ENCODE results near the gene CAST.

CAST gene

GRCh38 chr5:96645091-96645490, 17.1 kb upstream of the CAST start:
- in situ Hi-C loops (cut with MboI; ENCODE audit: low sequenced_read_pairs) = no loop called here

DNA sequence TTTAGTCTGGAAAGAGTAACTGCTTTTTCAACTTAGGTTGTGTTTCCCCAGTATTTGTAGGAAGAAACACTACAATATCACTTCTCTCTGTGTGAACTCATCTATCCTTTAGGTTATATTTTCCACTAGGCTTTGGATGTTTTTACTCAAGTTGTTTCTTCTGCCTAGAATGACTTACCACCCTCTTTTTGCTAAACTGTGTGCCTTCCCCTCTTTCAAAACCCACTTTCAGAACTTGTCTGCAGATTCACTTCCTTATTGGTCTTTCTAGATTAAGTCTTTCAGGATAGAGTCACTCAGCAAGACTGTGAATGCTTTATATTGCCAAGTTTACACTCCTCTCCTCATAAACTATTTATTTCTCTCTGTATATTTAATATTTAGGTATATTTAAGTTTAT, 14.2 kb upstream of the CAST start:
- in situ Hi-C loops (cut with MboI; ENCODE audit: low sequenced_read_pairs) = no loop called here

- in situ Hi-C loops (cut with MboI; ENCODE audit: low sequenced_read_pairs) = no loop called here
Observed at GRCh38 chr5:96648593-96648992, 13.6 kb upstream of the CAST start.

DNA sequence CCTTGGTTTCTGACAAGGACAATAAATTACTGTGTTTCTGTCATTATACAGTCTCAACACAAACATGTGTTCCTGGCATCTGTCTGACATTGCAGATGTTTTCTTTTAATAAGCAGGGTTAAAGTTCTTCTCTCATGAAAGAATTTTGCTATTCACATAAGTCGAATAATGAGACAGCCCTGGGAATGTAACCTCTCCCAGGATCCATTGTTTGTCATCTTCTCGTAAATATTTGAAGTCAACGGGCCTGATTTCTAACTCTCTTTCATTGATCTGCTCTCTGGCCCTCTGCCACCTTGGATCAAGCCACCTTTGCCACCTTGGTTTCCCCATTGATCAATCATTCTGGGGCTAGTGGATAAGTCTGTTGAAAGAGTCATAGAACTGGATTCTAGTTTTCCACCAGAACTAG, 12.9 kb upstream of the CAST start:
- in situ Hi-C loops (cut with MboI; ENCODE audit: low sequenced_read_pairs) = no loop called here

DNA sequence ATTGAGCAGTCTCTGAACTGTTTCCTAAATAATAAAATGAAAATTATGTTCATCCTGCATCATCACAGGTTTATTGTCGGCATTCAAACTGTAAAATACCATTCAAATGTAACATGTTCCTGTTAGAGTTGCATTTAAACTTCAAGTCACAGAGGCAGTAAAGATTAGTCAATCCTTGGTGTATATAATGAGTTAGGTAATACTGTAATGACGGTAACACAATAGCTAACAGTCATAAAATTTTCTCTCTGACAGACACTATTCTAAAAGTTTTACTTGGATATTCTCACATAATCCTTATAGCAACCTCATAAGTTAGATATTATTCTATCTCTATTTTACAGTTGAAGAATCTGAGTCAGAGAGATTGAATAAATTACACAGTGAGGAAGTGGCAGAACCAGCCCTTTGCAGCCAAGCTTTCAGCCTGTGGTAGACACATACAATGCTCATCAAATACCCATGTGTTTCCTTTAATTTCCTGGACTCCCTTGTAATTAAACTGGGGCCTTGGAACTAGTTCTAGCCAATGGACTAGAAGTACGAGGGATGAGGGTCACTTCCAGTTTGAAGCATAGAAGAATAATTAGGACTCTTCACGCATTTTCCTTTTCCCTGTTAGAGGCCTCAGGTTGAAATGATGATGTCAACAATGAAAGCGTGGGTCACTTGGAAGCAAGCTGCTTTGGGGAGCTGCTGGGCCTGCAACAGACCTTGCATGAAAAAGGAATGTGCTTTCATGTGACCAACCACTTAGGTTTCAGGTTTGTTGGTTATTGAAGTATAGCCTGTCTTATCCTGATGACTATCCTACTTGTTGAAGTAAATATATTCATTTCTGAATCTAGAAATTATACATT, 12.3 kb upstream of the CAST start:
- in situ Hi-C loops (cut with MboI; ENCODE audit: low sequenced_read_pairs) = no loop called here

DNA sequence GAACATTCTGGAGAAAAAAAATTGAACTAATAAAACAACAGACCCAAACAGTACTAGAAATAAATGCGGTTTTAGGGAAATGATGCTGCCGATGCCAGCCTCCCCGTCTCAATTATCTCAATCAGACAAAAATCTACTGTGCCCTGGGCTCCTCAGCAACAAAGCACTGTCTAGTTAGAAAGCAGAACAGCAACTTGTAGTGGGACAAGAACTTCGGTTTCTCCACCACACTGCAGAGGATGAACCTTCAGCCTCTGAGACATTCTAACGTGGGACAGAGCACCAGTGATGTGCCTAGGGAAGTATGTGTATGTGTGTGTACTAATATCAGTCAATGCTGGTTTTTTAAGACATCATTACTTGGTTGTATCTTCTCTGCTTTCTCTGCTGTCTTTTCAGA, 11.1 kb upstream of the CAST start:
- in situ Hi-C loops (cut with MboI; ENCODE audit: low sequenced_read_pairs) = no loop called here

- in situ Hi-C loops (cut with MboI; ENCODE audit: low sequenced_read_pairs) = no loop called here
Observed at GRCh38 chr5:96651948-96652753, 10.0 kb upstream of the CAST start.

DNA sequence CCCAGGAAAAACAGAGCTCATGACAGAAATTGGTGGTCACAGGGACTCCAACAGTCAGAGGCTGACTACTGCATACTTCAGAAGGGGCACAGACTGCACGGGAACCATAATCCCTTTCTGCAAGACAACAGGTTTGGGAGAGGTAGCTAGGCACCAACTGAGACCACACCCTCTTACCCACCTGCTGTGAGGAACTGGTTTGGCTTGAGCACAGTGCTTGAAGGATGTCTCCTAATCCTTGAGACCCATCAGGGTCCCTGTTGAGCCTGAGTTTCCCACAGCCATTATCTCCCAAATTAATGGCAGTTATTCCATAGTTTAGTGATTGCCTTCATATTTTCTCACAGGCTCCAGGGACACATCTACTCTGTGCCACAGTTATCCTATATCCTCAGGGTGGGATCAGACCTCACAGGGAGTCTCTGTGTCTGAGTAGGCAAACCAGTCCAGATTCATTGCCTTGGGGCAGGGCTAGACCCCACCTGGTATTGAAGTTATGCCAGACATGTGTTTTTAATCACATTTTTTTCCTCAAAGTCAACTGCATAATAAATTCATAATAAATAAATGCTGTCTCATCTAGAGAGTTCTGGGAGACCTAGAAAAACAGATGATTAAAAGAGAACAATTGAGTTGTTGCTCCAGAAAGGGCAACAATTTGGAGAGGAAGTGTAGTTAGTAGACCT, 9.3 kb upstream of the CAST start:
- in situ Hi-C loops (cut with MboI; ENCODE audit: low sequenced_read_pairs) = no loop called here

DNA sequence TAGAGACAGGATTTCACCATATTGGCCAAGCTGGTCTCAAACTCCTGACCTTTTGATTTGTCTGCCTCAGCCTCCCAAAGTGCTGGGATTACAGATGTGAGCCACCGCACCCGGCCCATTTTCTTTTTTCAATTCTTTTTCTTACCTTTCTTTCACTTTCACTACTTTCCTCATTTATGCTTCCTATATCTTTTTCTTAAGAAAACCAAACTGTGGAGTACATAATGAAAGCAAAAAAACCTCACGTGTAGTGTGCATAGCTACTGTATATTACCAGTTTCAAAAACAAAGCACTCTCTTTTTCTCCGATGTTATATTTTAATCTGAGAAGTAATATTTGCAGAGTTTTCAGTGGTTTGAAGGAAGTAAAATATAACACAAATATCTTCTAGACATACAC, 8.0 kb upstream of the CAST start:
- in situ Hi-C loops (cut with MboI; ENCODE audit: low sequenced_read_pairs) = no loop called here

DNA sequence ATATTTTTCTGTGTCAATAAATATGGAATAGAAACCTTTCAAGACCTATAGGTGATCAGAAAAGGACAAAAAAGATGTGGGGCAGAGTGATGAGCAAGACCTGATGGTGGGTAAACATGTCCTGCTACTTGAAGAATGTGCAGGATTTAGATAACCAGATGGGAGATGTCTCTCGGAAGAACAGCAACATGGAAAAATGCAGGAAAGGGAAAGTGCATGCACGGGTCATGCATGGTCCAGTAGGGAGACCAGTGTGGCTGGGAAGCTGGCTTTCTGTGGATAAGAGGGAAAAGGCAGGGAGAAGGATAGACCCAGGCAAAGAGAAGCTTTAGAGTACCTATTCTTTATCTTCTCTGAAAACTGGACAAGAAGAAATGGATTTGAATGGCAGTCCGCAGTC, 7.1 kb upstream of the CAST start:
- in situ Hi-C loops (cut with MboI; ENCODE audit: low sequenced_read_pairs) = no loop called here

DNA sequence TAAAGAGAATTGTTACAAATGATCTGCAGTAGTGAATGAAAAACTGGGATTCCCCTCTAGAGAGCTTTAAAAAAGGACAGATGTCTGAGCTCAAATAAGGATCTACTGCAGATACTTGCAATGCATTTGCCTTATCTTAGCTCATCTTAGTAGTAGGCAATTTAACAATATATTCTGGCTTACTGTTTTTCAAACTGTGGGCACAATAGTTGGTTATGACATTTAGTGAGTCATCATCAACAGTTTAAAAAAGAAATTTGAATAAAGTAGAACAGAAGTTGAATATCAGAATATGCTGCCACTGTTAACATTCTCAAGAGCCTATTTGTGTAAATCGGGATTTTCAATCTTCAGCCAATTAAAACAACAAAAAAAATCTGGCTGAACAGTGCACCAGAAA, 6.7 kb upstream of the CAST start:
- in situ Hi-C loops (cut with MboI; ENCODE audit: low sequenced_read_pairs) = no loop called here

GRCh38 chr5:96657068-96657467, 5.1 kb upstream of the CAST start:
- in situ Hi-C loops (cut with MboI; ENCODE audit: low sequenced_read_pairs) = no loop called here

- in situ Hi-C loops (cut with MboI; ENCODE audit: low sequenced_read_pairs) = no loop called here
Observed at GRCh38 chr5:96658272-96658671, 3.9 kb upstream of the CAST start.

- in situ Hi-C loops (cut with MboI; ENCODE audit: low sequenced_read_pairs) = no loop called here
Observed at GRCh38 chr5:96659170-96659569, 3.0 kb upstream of the CAST start.

GRCh38 chr5:96660971-96661854, 963 bp upstream of the CAST start:
- in situ Hi-C loops (cut with MboI; ENCODE audit: low sequenced_read_pairs) = no loop called here

- in situ Hi-C loops (cut with MboI; ENCODE audit: low sequenced_read_pairs) = no loop called here
Observed at GRCh38 chr5:96662725-96663518, 746 bp downstream of the CAST start.

DNA sequence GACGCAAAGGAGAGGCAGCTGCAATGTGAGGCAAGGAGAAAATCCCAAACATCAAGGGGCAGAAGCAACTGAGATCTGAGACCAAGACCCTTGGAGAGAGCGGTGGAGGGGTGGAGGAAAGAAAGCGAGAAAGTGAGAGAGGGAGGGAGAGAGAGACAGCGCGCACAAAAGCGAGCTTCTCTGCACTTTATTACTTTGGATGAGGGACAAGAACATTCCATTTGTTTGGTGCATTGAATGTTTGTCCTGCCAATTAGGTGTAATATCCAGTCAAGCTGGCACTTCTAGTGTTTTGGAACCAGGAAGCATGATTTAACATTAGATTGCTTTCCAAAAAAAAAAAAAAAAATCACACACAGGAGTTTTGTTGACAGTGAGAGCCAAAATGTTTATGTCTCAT, 1.4 kb downstream of the CAST start:
- in situ Hi-C loops (cut with MboI; ENCODE audit: low sequenced_read_pairs) = no loop called here

DNA sequence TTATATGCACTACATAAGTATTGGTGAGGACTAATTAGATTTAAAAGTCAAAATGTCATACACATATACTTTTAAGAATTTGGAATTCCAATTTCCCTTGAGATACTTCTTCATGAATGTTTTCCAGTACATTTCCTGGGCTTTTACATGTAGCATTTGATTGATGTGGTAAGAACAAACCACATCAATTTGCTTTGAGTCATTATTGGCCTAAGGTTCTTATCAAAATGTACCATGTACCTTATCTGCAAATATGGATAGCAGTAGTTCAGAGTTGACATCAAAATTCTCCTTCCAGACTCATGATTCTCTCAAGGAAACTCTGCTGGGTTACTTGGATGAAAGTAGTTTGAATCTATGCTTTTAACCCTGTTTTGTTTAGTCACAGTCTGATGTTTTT, 2.5 kb downstream of the CAST start:
- in situ Hi-C loops (cut with MboI; ENCODE audit: low sequenced_read_pairs) = no loop called here

DNA sequence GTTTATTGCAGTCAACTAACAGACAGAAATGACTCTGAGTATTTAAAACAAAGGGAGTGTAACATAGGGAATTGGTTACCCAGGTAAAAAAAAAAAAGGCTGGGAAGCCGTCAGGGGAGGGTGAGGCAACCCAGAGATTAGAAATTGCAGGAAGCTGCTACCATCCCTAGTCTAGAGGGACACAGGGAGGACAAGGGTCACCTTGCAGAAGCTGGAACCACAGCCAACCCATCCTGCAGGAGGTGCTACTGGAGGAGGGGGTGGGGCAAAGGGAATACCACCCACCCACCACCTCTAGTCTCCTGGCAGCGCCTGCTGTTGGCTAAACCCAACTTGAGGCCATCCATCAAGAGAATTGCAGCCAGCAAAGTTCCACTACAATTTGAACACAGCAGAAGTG, 6.5 kb downstream of the CAST start:
- in situ Hi-C loops (cut with MboI; ENCODE audit: low sequenced_read_pairs) = no loop called here

DNA sequence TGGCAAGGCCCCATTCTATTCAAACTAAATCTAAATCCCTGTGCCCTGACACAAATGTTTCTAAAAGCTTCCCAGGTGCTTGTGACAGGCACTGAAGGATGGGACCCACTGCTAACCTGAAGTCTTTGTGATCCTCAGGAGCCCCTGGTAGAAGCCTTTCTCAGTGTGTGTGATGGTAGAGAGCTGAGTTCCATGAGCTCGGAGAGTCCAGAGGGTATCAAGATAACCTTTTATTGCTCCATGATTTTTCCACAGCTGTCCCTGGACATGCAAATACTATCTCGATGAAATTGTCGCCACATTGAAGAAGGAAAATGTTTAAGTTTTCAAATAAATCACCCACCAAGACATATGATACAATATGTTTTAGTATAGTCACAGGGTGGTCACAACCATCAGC, 7.7 kb downstream of the CAST start:
- in situ Hi-C loops (cut with MboI; ENCODE audit: low sequenced_read_pairs) = no loop called here

Data from HL-60/S4 treated with phorbol 12-myristate 13-acetate at 8.2 ng/mL for 4 days and 3 days (cell line).